ENCODE measurements around the gene ZNF865.

ZNF865 gene

GRCh38 chr19:55594996-55595545, 10.4 kb upstream of the ZNF865 start:
- no peak overlapping the region for H3K4me3 ChIP-seq (ENCODE audit: low read depth, low read length)
- H3K36me3 ChIP-seq: peaks cover 26% of the 10 kb centered on the region
- TF ChIP-seq CTCF (IDR thresholded peaks at IDR 0.05; ENCODE audit: low read depth, low read length): no peak

GRCh38 chr19:55596304-55596703, 9.1 kb upstream of the ZNF865 start:
- DNase-seq: no peak
- TF ChIP-seq CTCF (IDR thresholded peaks at IDR 0.05; ENCODE audit: low read depth, low read length): no peak
- no peak overlapping the region for H3K4me3 ChIP-seq (ENCODE audit: low read depth, low read length)

More at GRCh38 chr19:55594996-55595545, 10.4 kb upstream of the ZNF865 start:
- H3K4me1 ChIP-seq: peaks cover 7% of the 10 kb centered on the region; the same call in 1 of the 2 replicates
- DNase-seq: no peak
- H3K27me3 ChIP-seq: no peaks in the 10 kb centered on the region
- no peaks in the 10 kb centered on the region for H3K9me3 ChIP-seq

GRCh38 chr19:55597501-55597921, 7.9 kb upstream of the ZNF865 start:
- H3K4me3 ChIP-seq (ENCODE audit: low read depth, low read length): no peak overlapping the region
- no peak for TF ChIP-seq CTCF (IDR thresholded peaks at IDR 0.05; ENCODE audit: low read depth, low read length)

More at GRCh38 chr19:55596304-55596703, 9.1 kb upstream of the ZNF865 start:
- Histone ChIP-seq H3K36me3 (peaks cover 26% of the 10 kb centered on the region), H3K4me1 (peaks cover 7% of the 10 kb centered on the region; the same call in 1 of the 2 replicates), H3K9me3 (no peaks in the 10 kb centered on the region), H3K27me3 (no peaks in the 10 kb centered on the region)

GRCh38 chr19:55598034-55598433, 7.4 kb upstream of the ZNF865 start:
- peaks cover 19% of the 10 kb centered on the region; the same call in 1 of the 2 replicates for H3K36me3 ChIP-seq
- H3K4me3 ChIP-seq (ENCODE audit: low read depth, low read length): no peak overlapping the region
- no peaks in the 10 kb centered on the region for H3K9me3 ChIP-seq
- H3K4me1 ChIP-seq: peaks cover 7% of the 10 kb centered on the region; the same call in 1 of the 2 replicates
- no peak for DNase-seq
- H3K27me3 ChIP-seq: no peaks in the 10 kb centered on the region
- no peak for TF ChIP-seq CTCF (IDR thresholded peaks at IDR 0.05; ENCODE audit: low read depth, low read length)

More at GRCh38 chr19:55597501-55597921, 7.9 kb upstream of the ZNF865 start:
- Histone ChIP-seq H3K27me3 (no peaks in the 10 kb centered on the region), H3K4me1 (peaks cover 7% of the 10 kb centered on the region; the same call in 1 of the 2 replicates), H3K9me3 (no peaks in the 10 kb centered on the region), H3K36me3 (peaks cover 19% of the 10 kb centered on the region)
- DNase-seq: no peak

GRCh38 chr19:55598719-55599467, 6.6 kb upstream of the ZNF865 start:
- H3K4me1 ChIP-seq: peaks cover 7% of the 10 kb centered on the region; the same call in 1 of the 2 replicates
- TF ChIP-seq CTCF (IDR thresholded peaks at IDR 0.05; ENCODE audit: low read depth, low read length): no peak
- no peaks in the 10 kb centered on the region for H3K27me3 ChIP-seq
- peaks cover 19% of the 10 kb centered on the region; the same call in 1 of the 2 replicates for H3K36me3 ChIP-seq
- peak; percentile 97 for DNase-seq
- H3K4me3 ChIP-seq (ENCODE audit: low read depth, low read length): peak overlapping the region; percentile 91
- no peaks in the 10 kb centered on the region for H3K9me3 ChIP-seq

GRCh38 chr19:55599468-55599841, 6.0 kb upstream of the ZNF865 start, which contains the start of gene FIZ1:
TSS of gene FIZ1 (minus strand) at chr19:55599517. CDS start at chr19:55597865, 1,652 bp downstream.
- no peak for TF ChIP-seq CTCF (IDR thresholded peaks at IDR 0.05; ENCODE audit: low read depth, low read length)
- peak; percentile 98 for DNase-seq
- peaks cover 7% of the 10 kb centered on the region; the same call in 1 of the 2 replicates for H3K4me1 ChIP-seq
- H3K36me3 ChIP-seq: peaks cover 19% of the 10 kb centered on the region; the same call in 1 of the 2 replicates
- peak within 1 kb of the TSS; percentile 91 for H3K4me3 ChIP-seq (ENCODE audit: low read depth, low read length)
- no peaks in the 10 kb centered on the region for H3K9me3 ChIP-seq
- no peaks in the 10 kb centered on the region for H3K27me3 ChIP-seq
